Loucy (cell line): Measurements from ENCODE around the gene GABRB2.

ENCODE experiments used
- H2AFZ ChIP-seq: fragments of 200-600 bp; sonication (generic); 2 replicates; pipeline ENCODE4 v1.6.0; 2016; ENCODE audit warnings: antibody characterized with exemption, mild to moderate bottlenecking, low read length, moderate library complexity
- H3F3A ChIP-seq: fragments of 200-600 bp; 2 replicates; pipeline ENCODE4 v1.6.0; 2016; ENCODE audit warnings: antibody characterized with exemption, low read depth, mild to moderate bottlenecking
- H3K27me3 ChIP-seq: fragments of 200-600 bp; sonication (generic); 2 replicates; pipeline ENCODE4 v1.6.1; 2014; ENCODE audit warnings: low read length, mild to moderate bottlenecking; ENCODE audit not compliant: insufficient read depth, poor library complexity, severe bottlenecking
- H3K36me3 ChIP-seq: fragments of 200-600 bp; sonication (generic); 2 replicates; pipeline ENCODE4 v1.6.1; 2016; ENCODE audit warnings: low read length; ENCODE audit not compliant: insufficient read depth
- H3K4me1 ChIP-seq: fragments of 200-600 bp; sonication (generic); 2 replicates; pipeline ENCODE4 v1.5.1; 2014; ENCODE audit warnings: low read length, mild to moderate bottlenecking; ENCODE audit not compliant: insufficient read depth, poor library complexity, severe bottlenecking
- H3K4me2 ChIP-seq: fragments of 200-600 bp; sonication (generic); 2 replicates; pipeline ENCODE4 v1.6.0; 2014; ENCODE audit warnings: antibody characterized with exemption, low read length, low read depth, mild to moderate bottlenecking; ENCODE audit not compliant: poor library complexity, severe bottlenecking
- H3K4me3 ChIP-seq: fragments of 200-600 bp; sonication (generic); 2 replicates; pipeline ENCODE4 v1.5.1; 2014; ENCODE audit warnings: low read length, mild to moderate bottlenecking, mixed read lengths; ENCODE audit not compliant: poor library complexity, severe bottlenecking
- H3K79me2 ChIP-seq: fragments of 200-600 bp; sonication (generic); 2 replicates; pipeline ENCODE4 v1.6.1; 2014; ENCODE audit warnings: low read length; ENCODE audit not compliant: insufficient read depth
- H3K9ac ChIP-seq: fragments of 200-600 bp; sonication (generic); 2 replicates; pipeline ENCODE4 v1.6.0; 2014; ENCODE audit warnings: mild to moderate bottlenecking, low read depth, low read length, moderate library complexity; ENCODE audit not compliant: poor library complexity, severe bottlenecking
- H3K9me2 ChIP-seq: fragments of 200-600 bp; sonication (generic); replicated peaks from 2 replicates; pipeline ENCODE4 v1.6.1; 2016; ENCODE audit warnings: low read depth, low read length, mixed read lengths
- H3K9me3 ChIP-seq: fragments of 200-600 bp; sonication (generic); 2 replicates; pipeline ENCODE4 v1.6.1; 2014; ENCODE audit warnings: mild to moderate bottlenecking, antibody characterized with exemption, low read length, low read depth; ENCODE audit not compliant: insufficient read depth
- H4K20me1 ChIP-seq: fragments of 200-600 bp; sonication (generic); 2 replicates; pipeline ENCODE4 v1.6.0; 2014; ENCODE audit warnings: antibody characterized with exemption, low read length, mild to moderate bottlenecking; ENCODE audit not compliant: insufficient read depth, poor library complexity, severe bottlenecking
- EZH2phosphoT487 ChIP-seq: fragments of 200-600 bp; IDR thresholded peaks from 2 replicates; pipeline ENCODE4 v1.6.1; 2018; ENCODE audit warnings: antibody characterized with exemption, mild to moderate bottlenecking, moderate library complexity, borderline replicate concordance
- TF ChIP-seq, protein P1 (sequence below): fragments of 200-600 bp; sonication (generic); conservative IDR thresholded peaks from 2 replicates; pipeline ENCODE4 v1.5.1; 2014; ENCODE audit warnings: mild to moderate bottlenecking, antibody characterized with exemption, low read length

Gene GABRB2

GRCh38 chr5:161442471-161442870 is 104.1 kb downstream of the GABRB2 start:
- Histone ChIP-seq H4K20me1 (no peaks in the 10 kb centered on the region), H3K36me3 (no peaks in the 10 kb centered on the region)
- TF ChIP-seq, protein P1, sequence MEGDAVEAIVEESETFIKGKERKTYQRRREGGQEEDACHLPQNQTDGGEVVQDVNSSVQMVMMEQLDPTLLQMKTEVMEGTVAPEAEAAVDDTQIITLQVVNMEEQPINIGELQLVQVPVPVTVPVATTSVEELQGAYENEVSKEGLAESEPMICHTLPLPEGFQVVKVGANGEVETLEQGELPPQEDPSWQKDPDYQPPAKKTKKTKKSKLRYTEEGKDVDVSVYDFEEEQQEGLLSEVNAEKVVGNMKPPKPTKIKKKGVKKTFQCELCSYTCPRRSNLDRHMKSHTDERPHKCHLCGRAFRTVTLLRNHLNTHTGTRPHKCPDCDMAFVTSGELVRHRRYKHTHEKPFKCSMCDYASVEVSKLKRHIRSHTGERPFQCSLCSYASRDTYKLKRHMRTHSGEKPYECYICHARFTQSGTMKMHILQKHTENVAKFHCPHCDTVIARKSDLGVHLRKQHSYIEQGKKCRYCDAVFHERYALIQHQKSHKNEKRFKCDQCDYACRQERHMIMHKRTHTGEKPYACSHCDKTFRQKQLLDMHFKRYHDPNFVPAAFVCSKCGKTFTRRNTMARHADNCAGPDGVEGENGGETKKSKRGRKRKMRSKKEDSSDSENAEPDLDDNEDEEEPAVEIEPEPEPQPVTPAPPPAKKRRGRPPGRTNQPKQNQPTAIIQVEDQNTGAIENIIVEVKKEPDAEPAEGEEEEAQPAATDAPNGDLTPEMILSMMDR = no peak
- TF ChIP-seq EZH2phosphoT487 = no peak

DNA sequence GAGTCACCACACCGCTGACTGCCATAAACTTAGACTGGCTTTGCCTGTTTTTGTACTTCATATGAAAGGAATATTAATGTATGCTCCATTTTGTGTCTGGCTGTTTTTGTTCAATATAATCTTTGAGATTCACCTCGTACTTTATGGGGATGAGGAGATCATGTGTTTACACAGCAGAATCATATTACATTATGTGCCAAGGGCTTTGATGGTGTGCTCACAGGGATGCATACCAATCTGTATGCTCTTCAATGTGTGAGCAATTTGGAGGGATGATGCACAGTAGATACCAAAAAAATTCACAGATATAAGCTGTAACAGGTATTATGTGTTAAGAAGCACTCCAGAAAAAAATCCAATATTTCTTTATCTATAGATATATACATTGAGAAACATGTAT is 113.7 kb downstream of the GABRB2 start:
- Histone ChIP-seq H3K4me3 (no peak overlapping the region), H2AFZ (no peak overlapping the region), H3K4me1 (no peaks in the 10 kb centered on the region), H3F3A (no peaks in the 10 kb centered on the region), H3K4me2 (no peak overlapping the region), H4K20me1 (no peaks in the 10 kb centered on the region), H3K36me3 (no peaks in the 10 kb centered on the region), H3K9me2 (no peaks in the 10 kb centered on the region), H3K79me2 (no peaks in the 10 kb centered on the region), H3K9ac (no peak overlapping the region), H3K27me3 (no peaks in the 10 kb centered on the region), H3K9me3 (no peaks in the 10 kb centered on the region)
- TF ChIP-seq, protein P1 = no peak
- no peak for TF ChIP-seq EZH2phosphoT487

More at GRCh38 chr5:161442471-161442870, 104.1 kb downstream of the GABRB2 start:
- Histone ChIP-seq H3F3A (no peaks in the 10 kb centered on the region), H3K9me2 (no peaks in the 10 kb centered on the region), H3K9me3 (no peaks in the 10 kb centered on the region), H3K9ac (no peak overlapping the region), H3K79me2 (no peaks in the 10 kb centered on the region), H3K4me1 (no peaks in the 10 kb centered on the region), H3K27me3 (no peaks in the 10 kb centered on the region), H2AFZ (no peak overlapping the region), H3K4me2 (no peak overlapping the region), H3K4me3 (no peak overlapping the region)

DNA sequence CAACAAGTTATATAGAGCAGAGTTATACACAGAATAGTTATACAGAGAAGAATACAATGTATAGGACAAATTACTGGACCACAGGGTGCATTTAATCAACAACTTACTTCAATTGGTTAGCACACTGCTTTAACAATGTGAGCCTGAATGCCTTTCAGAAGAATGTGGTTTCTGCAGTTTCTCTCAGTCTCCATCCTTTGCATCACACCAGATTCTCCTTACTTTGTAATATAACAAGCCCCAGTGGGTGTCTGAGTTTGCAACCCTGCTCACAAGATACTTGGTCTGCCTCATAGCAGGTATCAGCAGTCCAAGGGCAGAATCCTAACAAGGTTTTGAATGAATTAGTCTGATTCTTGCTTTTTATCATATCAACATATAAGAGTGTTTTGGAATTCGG is 114.6 kb downstream of the GABRB2 start:
- no peaks in the 10 kb centered on the region for H3F3A ChIP-seq
- no peaks in the 10 kb centered on the region for H3K27me3 ChIP-seq
- H2AFZ ChIP-seq = no peak overlapping the region
- no peaks in the 10 kb centered on the region for H3K9me3 ChIP-seq
- no peak overlapping the region for H3K4me2 ChIP-seq
- no peaks in the 10 kb centered on the region for H3K9me2 ChIP-seq
- H4K20me1 ChIP-seq = no peaks in the 10 kb centered on the region
- no peak overlapping the region for H3K4me3 ChIP-seq
- no peak overlapping the region for H3K9ac ChIP-seq
- H3K79me2 ChIP-seq = no peaks in the 10 kb centered on the region
- no peak for TF ChIP-seq EZH2phosphoT487
- TF ChIP-seq, protein P1 = no peak
- H3K36me3 ChIP-seq = no peaks in the 10 kb centered on the region
- H3K4me1 ChIP-seq = no peaks in the 10 kb centered on the region
